NOMO-1 treated with dmso at 0.1 percent for 144 hours (cell line): ENCODE data around the gene ZNF107.

Experiments used
- DNase-seq: peaks from one replicate; lab custom pipeline; 2025; ENCODE audit not compliant: unreplicated experiment; lab: John Stamatoyannopoulos, UW

Gene ZNF107

DNA sequence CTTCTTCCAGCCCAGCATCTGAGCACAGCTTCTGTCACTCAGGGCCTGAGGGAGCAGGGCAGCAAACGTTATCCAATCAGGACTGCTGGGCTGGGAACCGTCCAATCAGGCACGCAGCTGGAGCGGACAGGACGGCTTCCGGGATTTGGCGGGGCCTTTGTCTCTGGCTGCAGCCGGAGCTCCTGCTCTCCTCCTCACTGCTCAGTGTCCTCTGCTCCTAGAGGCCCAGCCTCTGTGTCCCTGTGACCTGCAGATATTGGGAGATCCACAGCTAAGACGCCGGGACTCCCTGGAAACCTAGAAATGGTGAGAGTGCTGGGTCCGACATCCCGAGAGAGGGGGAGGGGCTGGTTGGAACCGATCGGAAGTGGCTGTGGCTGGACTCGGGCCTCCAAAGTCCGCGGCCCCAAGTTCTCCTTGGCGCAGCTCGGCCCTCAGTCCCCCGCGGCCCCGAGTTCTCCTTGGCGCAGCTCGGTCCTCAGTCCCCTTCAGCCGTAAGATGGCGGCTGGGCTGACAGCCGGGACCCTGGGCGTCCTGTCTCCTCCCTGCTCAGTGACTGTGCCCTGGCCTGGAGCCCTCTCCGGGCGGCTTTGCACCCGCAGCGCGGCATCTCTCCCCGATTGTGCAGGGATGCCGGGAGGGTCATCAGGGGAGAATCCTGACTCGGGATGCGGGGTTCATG lies at the start of gene ZNF107:
TSS of gene ZNF107 (plus strand) at position 154 of the 683 bp plus-strand sequence. CDS start at position 304, 150 bp downstream.
- DNase-seq = peak; percentile 91

DNA sequence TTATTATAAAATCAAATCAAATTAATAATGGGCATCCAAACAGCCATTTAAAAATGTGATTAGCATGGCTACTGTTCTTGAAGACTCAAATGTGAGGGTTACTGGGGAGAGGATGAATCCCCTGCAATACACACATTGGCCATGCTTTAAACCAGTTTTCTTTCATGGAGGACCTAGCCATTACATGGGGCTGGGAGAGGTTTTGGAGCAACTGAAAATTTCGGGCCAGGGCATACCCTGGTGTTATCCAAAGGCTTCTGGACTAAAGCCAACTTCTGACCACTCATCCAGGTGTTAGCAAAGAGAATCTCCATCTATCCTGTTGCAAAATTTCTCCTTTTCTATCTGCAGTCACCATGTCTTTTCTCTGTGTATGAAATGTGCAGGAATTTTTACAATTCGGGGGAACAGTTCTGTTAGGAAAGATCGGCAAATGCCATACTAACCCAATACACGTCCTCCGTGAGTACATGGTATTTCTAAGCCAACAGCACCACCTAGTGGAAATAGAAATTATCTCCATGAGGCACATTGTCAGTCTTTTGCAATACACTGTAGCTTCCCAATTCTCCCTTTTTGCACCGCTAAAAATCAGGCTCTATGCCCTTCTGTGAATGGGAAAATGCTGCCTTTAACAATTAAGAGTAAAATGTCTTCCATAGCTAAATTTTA lies 47.0 kb upstream of the ZNF107 start:
- DNase-seq = no peak

DNA sequence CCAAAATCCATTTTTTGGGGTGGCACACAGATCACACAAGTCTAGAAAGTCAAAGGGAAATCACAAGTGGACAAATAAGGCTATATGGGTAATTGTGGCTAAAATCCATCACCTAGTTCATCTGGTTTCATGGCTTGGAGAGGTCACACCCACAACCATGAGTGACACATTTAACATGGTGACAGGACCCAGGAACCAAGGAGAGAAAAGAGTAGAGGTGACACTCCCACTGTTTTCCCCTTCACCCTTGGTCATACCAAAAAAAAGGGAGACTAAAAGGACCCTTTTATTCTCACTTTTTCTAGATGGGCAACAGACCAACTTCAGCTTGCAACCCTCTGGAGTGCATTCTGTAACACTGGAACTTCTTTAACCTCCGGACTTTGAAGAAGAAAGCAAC lies 46.2 kb upstream of the ZNF107 start:
- DNase-seq = no peak

DNA sequence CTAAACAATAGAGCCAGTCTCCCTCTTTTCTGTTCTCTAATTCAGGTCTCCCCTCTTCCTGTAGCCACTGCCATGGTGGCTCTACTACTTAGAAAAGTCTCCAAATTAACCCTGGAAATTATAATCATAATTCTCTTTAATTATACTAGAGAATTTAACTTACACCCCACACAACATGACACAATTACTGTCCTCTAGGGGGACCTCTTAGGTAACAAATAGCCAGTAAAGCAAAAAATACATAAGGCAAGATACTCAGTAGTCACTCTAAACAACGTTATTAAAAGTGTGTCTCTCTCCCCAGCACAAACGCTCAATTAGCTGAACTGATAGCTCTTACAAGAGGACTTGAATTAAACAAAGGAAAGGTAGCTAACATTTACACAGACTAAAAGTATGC lies 44.3 kb upstream of the ZNF107 start:
- no peak for DNase-seq

DNA sequence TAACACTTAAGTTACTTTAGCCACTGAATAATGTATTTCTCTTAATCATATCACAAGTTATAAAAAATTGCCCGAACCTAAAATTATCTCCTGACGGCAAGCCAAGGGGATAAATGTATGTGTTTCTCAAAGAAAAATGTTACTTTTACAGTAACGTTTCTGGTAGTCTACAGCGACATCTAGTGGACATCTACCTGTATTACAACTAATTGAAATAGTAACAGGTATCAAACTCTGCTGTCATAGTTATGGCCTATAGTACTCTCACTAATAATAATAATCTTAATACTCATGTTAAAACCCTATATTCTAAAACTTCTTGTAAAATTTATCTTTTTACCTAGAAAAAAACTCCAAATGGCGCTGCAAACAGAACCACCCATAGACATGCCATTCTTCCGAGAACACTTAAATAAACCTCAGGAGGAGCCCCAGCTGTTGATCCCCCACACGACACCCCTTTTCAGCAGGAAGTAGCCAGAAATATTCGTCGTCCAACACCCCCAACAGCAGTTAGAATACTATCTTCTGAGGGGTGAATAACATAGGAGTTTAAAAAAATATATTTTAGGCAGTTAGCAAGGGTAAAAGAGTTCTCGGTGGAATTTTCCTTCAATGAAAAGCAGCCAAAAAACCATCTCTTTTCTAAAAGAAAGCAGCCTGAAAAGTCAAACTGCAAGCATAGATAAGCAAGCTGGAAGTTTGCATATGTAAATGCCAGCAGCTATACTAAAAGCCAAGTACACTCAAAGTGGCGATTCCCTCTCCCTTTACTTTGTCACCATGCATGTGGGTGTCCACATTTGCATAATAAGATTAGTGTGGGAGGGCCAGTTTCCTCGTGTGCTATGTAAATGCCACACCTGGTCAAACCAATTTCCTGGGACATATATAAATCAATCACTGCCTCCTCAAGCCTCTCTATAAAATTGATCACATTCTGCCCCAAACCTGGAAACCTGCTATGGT lies 40.5 kb upstream of the ZNF107 start:
- no peak for DNase-seq

DNA sequence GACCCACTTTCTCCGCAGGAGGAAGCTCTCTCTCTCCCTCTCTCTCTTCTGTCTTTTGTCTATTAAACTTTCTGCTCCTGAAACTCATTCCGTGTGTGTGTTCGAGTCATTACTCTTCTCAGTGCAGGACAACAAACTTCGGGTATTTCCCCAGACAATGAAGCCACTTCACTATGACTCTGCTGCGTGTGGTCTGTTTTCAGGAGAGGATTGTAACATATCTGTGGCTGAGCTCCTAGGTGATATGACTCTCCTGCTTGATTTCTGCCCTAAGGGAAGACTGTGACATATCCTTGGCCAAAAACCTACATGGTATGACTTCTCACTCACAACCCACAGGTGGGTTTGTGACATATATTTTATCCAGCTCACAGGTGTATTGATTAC lies 39.9 kb upstream of the ZNF107 start:
- DNase-seq = no peak

DNA sequence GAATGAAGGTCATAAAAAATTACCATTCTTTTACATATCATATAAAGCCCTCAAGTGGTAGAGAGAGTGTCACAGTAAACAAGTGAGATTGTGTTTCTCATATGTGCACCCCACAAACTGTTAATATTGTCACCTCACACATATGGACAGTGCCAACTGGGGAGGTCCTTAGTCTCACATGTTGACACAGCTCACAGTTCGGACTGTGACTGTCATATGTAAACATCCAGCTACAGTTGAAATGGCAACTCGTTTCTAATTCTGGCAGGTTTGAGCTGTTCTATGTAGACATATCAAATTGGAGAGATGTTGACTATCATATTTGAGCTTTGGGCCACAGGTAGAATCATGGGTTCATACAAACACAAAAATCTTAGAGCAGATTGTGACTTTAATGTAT lies 39.4 kb upstream of the ZNF107 start:
- DNase-seq = no peak

DNA sequence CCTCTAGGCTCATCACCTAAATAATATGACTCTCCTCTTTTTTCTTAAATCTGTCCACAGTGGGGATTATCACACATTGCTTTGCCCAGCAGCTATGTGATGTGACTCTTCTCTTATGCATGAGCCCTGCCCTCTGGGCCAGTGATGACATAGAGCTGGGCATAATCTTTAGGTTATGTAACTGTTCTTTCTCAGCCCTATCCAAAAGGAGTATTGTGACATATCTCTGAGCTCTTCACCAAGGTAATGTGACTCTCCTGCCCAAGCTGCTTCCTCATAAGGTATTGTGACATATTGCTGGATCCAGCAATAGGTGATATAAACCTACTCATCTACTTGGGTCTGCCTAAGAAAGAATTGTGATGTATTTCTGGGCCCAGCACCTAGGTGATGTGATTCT lies 37.7 kb upstream of the ZNF107 start:
- no peak for DNase-seq

DNA sequence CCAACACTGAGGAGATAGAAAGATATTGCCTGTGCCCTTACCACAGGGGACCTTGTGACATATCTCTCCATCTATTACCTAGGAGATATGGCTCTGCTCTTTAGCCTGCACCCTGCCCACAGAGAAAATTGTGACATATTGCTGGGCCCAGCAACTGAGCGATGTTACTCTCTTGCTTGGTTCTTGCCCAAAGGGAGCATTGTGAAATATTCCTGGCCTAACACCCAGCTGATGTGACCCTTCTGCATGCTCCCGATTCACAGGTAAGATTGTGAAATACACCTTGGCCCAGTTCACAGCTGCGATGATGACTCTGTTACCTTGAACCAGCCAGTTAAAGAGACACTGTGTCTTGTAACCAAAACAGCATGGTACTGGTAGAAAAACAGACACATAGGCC lies 37.2 kb upstream of the ZNF107 start:
- no peak for DNase-seq

DNA sequence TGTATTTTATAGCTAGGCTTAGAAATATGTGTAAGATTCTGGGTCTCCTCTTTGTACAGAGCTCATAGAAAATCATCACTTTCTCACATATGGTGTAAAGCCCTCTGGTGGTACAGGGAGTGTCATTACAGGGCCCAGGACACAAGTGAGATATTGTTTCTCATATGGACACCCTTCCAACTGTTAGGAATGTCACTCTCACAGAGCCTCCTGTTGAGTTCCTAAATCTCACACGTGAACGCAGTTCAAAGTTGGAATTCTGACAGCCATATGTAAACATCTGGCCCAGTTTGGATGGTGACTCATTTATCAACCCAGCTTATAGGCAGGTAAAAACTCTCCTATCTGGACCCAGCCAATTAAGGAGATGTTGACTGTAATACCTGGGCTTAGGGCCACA lies 35.4 kb upstream of the ZNF107 start:
- no peak for DNase-seq

DNA sequence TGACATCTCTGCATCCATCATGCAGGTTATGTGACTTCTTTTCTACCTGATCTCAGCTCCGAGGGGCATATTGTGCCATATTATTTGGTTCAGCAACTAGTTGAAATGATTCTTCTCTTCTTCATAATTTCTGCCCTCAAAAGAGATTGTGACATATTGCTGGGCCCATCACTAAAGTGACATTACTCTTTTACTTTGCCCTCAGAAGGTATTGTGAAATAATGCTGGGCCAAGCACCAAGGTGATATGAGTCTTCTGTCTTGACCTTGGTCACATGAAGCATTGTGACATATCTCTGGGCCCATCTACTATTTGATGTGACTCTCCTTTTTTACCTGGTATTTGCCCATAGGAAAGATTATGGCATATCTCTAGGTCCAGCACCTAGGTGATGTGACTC lies 33.9 kb upstream of the ZNF107 start:
- no peak for DNase-seq

DNA sequence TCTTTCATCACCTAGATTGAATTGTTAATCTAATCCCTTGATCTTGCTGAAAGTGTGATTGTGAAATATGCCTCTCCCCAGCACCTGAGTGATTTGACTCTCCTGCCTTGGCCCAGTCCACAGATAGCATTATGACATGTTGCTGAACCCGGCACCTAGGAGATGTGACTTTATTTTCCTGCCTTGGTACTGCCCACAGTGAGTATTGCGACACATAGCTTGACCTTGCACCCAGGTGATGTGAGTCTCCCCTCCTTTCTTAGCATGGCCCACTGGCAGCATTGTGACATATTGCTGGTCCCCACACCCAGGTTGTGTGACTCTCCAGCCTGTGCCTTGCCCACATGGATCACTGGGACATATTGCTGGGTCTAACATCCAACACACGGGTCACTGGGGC lies 32.5 kb upstream of the ZNF107 start:
- DNase-seq = no peak

GRCh38 chr7:64634406-64635062 lies 31.4 kb upstream of the ZNF107 start:
- DNase-seq = no peak

GRCh38 chr7:64636386-64636785 lies 29.5 kb upstream of the ZNF107 start:
- no peak for DNase-seq

DNA sequence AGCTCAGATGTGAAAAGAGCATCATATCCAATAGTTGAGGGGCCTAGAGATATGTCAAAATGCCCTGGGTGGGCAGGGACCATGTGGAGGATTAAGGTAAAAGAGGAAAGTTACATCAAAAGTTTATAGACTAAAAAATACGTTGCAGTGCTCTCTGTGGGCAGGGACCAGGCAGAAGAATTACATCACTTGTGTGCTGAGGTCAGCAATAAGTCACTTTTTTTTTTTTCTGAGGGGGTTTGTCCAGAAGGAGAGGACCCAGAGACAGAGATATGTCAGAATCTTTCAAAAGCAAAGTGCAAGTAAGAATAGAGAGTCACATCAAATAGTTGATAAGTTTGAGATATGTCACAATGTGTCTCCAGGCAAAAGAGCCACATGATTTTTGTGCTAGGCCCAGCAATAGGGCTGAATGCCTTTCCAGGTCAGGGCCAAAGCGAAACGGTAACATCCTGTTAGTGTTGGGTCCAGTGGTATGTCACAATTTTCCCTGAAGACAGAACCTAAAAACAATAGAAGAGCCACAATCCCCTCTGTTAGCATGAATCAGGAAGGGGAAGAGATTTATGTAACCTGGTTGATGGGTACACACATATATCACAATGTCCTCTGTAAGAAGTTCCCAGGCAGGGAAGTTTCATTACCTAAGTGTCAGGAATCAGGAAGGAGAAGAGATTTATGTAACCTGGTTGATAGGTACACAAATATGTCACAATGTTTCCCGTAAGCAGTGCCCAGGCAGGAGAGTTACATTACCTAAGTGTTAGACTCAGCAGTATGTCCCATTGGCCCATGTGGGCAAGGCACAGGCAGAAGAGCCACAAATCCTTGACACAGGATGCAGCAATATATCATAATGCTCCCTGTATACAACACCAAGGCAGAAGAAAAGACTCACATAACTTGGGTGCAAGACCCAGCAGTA lies 28.1 kb upstream of the ZNF107 start:
- no peak for DNase-seq

- no peak for DNase-seq
Observed at GRCh38 chr7:64638822-64639221, 27.1 kb upstream of the ZNF107 start.

- no peak for DNase-seq
Observed at GRCh38 chr7:64639267-64640001, 26.5 kb upstream of the ZNF107 start.

DNA sequence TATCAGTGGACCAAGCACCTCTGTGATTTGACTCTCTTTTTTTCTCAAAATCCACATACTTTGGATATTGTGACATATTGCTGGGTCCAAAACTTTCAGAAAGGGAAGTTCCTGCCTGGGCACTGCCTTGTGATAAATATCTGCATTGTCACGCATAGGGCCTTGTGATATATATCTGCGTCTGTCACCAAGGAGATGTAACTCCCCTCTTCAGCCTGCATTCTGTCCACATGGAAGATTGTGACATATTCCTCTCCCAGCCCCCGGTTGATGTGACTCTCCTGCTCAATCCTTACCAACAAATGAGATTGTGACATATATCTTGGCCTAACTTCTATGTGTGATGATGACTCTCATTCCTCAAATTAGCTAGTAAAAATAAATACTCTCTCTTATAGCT lies 25.4 kb upstream of the ZNF107 start:
- DNase-seq = no peak

DNA sequence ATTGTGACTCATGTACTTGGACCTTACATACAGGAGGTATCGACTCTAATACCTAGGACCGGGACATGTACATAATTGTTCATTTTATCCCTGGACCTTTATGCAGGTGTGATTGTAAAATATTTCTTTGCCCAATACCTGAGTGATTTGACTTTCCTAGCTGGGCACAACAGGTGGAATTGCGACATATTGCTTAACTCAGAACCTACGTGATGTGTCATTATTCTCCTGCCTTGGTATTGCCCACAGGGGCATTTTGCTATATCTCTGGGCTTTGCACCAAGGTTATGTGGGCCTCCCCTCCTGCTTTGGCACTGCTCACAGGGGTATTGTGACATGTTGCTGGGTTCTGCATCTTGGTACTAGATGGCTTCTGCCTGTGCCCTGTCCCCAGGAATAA lies 23.9 kb upstream of the ZNF107 start:
- no peak for DNase-seq

- DNase-seq = no peak
Observed at GRCh38 chr7:64642875-64643274, 23.1 kb upstream of the ZNF107 start.
